NCI-H2196 treated with DMSO at 0.1 percent for 48 hours (cell line): Measurements from ENCODE around the gene EIF3J.
"Not testable (repeated sequence)": the region's sequence is repeated elsewhere in the genome, so short reads cannot be mapped to it uniquely, and the experiment has no call there.

ENCODE experiments used
- DNase-seq: peaks from one replicate; lab custom pipeline; 2025; ENCODE audit not compliant: unreplicated experiment; lab: John Stamatoyannopoulos, UW

Gene EIF3J, protein sequence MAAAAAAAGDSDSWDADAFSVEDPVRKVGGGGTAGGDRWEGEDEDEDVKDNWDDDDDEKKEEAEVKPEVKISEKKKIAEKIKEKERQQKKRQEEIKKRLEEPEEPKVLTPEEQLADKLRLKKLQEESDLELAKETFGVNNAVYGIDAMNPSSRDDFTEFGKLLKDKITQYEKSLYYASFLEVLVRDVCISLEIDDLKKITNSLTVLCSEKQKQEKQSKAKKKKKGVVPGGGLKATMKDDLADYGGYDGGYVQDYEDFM

DNA sequence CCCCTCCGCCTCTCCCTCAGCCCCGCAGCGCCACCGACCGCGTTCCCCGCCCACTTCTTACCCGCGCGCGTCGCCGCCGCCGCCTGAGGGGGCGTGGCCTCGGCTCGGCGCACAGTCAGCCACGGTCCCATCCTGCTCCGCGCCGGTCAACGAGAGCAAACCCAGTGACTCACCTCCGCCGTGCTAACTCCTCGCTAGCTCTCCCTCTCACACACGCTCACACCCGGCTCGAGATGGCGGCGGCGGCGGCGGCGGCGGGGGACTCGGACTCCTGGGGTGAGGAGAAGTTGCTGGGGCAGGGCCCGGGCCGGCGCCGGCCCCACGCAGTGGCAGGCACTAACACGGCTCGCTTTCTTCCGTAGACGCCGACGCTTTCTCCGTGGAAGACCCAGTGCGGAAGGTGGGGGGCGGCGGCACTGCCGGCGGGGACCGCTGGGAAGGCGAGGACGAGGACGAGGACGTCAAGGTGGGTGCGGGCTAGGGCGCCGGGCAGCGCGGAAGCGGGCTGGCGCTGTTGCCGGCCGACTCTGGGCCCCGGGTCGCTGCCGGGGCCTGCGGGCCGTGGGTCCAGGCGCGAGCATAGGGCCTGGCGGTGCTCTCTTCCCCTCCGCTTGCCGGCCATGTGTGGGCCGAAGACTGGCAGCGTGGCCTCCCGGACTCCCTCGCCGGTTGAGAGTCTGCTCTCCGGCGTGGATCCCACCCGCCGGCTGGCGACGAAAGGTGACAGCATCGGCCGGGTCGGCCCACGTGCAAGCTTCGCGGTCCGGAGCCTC lies at the start of gene EIF3J:
EIF3J (plus strand) TSS at position 186 of the 773 bp plus-strand sequence; CDS start at position 234, 48 bp downstream.
- peak; percentile 71 for DNase-seq

DNA sequence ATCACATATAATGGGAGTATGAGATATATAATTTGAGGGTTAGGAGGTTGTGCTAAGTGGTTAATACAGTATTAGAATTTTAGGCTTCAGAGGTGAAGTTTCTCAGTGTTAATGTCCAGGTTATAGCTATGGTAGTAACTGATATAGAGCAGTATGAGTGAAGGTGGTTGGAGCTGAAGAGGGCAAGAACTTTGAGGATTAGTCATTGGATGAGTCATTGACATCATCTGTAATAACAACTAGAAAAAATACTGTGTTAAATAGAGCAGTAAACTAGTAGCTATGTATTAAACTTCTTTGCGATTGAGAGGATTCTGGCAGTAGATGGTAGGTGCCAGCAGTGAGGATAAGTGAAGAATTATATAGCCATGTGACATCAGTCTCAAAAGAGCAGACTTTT lies 47.5 kb upstream of the EIF3J start:
- DNase-seq, result no peak

DNA sequence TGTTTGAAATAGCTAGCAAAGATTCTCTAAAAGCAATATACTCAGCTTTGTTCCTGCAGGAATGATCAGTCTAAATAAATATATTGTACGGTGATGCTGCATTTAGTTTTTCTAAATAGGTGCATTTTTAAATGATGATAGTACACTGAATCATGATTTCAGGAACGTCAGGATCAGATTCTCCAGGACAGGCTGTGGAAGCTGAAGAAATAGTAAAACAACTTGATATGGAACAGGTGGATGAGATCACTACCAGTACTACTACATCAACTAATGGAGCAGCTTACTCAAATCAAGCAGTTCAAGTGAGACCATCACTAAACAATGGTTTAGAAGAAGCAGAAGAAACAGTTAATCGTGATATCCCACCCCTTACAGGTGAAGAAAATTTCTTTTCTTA lies 46.3 kb upstream of the EIF3J start:
- no peak for DNase-seq

DNA sequence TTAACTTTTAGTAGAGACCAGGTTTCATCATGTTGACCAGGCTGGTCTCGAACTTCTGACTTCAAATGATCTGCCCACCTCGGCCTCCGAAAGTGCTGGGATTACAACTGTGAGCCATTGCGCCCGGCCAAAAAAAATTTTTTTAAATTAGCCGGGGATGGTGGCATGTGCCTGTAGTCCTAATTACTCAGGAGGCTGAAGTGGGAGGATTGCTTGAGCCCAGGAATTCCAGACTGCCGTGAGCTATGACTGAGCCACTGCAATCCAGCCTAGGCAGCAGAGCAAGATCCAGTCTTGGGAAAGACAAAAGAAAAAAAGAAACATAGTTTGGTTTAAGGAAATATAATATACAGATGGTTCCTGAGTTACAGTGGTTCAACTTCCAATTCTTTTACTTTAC lies 44.9 kb upstream of the EIF3J start:
- no peak for DNase-seq

DNA sequence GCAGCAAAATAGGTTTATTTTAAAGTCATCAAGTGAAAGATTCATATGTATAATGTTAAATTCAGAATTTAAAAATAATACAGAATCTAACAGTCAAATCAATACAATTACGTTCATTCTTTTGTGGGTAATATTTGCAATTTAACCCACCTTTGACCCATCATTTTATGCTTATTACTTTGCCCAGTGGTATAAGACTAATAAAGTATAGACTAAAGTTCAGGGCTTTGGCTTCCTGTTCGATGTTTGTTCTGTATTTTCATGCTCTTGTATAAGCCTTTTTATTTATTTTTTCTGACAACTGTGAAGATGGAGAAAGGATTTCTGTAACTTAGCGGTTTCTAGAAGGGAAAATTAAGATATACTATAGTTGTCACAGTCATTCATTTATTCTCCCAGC lies 44.3 kb upstream of the EIF3J start:
- no peak for DNase-seq

DNA sequence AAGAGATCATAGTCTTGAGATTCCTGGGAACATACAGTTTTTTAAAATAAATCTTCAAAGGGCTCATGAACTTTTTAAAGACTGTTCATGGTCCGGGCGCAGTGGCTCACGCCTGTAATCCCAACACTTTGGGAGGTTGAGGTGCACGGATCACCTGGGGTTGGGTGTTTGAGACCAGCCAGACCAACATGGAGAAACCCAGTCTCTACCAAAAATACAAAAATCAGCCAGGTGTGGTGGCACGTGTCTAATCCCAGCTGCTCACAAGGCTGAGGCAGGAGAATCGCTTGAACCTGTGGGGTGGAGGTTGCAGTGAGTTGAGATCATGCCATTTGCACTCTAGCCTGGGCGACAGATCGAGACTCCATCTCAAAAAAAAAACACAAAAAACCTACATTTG lies 41.4 kb upstream of the EIF3J start:
- DNase-seq, result no peak

DNA sequence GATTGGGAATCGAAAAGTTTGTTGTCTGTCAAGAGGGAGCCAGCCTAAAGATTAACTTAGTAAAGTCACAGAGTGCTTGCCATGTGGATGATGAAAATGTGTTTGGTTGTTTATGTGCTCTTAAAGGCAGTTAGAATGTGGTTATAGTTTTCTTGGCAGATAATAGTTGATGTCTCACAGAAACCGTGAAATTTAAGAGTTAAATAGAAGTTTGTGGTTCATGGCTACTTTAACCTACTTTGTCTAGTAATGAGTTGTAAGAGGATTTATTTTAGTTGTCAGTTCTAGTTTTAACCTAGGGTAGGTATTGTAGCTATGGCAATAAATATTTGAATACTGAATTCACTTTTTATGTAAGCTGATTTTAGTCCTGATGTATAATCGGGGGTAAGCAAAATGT lies 36.4 kb upstream of the EIF3J start:
- no peak for DNase-seq

DNA sequence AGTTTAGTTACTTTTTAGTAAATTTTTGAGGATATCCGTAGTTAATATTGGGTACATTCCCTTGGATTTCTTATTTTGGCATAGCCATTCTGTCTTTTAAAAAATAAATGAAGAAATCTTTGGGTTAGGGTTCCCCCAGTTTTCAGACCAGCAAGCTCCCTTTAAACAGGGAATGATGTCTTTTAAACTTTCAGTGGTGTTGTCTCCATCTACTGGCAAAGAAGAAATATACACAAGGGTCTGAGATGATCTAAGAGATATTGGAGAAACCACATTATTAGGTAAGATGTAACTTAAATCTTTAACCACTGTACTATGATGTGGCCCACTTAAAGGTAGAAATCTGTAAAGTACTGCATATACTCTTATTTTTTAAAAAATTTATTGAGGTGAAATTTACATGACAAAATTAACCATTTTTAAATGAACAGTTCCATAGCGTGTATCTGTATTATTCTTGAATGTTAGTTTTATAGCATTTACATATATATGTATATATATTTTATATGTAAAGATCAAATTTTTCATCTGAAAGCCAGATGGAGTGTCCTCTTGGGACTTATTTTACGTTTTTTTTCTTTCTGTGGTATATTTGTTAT lies 35.1 kb upstream of the EIF3J start:
- DNase-seq, result no peak

DNA sequence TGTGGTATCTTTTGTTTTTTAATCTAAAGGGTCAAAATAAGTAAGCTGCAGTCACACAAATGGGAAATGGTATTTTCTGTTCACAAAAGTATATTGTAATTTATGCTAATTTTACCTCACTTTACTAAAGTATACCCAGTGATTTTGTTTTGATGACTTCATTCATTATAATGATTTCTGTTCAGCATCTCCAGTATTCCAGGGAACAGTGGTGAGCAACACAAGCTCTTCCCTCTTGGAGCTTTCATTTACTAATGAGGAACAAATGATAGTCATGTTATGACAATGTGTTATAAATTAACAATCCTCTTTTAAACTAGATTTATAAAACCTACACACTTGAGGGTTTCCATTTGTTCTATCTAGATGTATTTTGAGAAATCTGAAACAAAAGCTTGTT lies 20.5 kb upstream of the EIF3J start:
- no peak for DNase-seq

DNA sequence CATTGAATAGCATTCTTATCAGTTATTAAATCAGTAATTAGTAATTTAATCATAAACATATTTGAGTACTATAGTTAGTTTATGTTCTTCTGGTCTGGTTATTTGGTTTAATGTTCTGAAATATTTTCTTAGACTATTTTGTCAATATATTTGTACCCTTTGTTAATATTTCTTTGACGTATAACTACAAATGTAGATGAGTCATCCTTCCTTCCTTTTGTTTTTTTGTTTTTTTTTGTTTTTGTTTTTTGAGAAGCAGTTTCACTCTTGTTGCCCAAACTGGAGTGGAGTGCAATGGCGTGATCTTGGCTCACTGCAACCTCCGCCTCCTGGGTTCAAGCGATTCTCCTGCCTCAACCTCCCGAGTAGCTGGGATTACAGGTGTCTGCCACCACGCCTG lies 17.4 kb upstream of the EIF3J start:
- DNase-seq, result no peak

DNA sequence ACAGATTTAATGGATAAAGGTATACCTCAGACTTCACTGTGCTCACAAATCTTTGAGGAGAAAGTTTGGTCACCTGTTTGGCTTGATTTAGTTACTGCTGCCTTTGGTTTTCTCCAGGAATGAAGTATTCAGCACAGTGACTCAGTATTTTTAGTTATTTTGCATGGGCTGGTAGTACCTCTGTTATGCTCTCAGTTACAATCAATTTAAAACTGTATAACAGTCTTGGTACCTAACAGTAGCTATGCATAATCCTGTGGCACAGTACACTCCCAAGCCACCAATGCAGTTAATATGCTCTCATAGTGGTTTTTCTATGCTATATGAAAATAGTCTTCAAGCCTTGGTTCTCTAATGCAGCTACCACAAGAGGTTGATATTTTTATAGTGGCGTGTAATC lies 11.9 kb upstream of the EIF3J start:
- DNase-seq, result no peak

DNA sequence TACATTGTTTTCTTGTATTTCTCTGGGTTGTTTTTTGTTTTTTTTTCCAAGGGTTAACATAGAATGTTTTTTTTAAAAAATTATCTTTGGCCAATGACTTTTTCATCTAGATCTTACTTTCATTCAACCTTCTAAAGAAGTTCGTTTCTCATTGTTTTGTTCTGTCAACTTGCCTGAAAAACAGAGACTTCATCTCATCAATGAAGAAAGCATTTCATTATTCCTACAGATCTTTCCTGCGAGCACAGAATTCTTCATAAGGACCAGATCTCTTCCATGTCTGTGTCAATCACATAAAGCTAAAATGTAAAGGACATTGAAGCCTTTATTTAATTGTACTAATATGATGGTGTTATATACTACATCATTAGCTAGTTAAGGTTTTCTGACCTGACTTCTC lies 9.7 kb upstream of the EIF3J start:
- DNase-seq, result no peak

DNA sequence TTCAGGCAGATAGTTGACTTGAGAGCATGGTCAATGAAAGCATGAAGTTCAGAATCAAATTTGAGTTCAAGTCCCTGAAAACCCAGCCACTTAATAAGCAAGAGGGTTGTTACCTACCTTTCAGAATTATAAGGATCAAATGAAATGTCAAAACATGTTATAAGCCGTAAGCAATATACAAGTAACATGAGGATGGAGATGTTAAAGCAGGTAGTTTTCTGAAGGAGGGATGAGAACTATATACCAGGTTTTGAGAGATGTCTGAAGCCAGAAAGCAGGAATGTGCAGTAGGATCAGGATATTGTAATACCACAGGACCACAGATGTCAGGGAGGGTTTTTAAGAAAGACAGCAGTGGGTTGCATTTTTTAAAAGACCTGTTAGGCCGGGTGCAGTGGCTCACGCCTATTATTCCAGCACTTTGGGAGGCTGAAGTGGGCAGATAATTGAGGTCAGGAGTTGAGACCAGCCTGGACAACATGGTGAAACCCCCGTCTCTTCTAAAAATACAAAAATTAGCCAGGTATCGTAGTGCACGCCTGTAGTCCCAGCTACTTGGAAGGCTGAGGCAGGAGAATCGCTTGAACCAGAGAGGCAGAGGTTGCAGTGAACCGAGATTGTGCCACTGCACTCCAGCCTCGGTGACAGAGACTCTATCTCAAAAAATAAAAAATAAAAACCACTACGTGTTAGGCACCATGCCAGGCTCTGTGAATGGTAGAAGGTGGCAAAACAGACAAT lies 6.9 kb upstream of the EIF3J start:
- DNase-seq, result no peak

DNA sequence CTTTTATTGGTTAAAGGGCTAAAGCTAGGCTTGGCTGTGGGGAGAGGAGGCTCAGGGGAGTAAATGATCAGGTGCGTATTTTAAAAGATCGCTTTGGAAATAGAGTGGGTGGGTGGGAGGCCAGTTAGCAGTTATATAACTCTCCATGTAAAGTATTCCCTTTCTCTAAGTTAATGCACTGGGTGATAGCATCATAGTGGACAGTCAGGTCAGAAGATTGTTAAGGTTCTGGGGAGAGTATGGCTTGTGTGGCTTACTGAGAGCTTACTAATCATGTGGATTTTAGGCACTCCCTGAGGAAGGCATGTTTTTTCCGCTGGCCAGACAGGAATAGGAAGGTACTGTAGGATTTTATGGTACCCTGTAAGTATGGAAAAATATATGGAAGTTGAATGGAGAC lies 6.3 kb upstream of the EIF3J start:
- no peak for DNase-seq

DNA sequence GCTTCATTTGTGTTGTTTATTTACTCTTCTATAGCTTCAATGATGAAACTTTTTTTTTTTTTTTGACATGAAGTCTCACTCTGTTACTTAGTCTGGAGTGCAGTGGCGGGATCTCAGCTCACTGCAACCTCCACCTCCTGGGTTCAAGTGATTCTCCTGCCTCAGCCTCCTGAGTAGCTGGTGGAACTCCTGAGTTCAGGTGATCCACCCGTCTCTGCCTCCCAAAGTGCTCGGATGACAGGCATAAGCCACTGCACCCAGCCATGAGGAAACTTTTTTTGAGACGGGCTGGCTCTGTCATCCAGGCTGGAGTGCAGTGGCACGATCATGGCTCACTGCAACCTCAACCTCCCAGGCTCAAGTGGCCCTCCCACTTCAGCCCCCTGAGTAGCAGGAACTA lies 4.7 kb upstream of the EIF3J start:
- not testable (repeated sequence) for DNase-seq

DNA sequence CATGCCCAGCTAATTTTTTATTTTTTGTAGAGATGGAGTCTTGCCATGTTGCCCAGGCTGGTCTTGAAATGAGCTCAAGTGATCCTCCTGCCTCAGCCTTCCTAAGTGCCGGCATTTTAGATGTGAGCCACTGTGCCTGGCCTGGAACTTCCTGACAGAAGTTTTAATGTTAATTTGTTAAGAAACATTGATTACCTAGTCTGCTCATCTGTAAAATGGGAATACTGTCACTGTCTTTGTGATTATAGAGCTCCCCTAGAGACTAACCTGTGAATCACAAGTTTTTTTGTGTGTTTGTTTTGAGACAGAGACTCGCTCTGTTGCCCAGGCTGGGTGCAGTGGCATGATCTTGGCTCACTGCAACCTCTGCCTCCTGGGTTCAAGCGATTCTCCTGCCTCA lies 4.3 kb upstream of the EIF3J start:
- DNase-seq, result no peak

DNA sequence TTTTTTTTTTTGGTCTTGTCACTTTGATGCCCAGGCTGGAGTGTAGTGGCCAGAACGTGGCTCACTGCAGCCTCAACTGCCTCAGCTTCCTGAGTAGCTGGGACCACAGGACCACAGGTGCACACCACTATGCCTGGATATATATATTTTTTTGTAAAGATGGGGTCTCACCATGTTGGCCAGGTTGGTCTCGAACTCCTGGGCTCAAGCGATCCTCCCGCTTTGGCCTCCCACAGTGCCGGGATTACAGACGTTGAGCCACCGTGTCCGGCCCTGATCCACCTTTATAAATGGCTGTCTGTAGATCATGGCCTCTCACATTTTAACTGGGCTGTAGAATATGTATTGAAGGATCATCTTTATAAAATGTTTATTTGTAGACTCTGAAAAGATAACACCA lies 1.9 kb upstream of the EIF3J start:
- DNase-seq, result no peak

DNA sequence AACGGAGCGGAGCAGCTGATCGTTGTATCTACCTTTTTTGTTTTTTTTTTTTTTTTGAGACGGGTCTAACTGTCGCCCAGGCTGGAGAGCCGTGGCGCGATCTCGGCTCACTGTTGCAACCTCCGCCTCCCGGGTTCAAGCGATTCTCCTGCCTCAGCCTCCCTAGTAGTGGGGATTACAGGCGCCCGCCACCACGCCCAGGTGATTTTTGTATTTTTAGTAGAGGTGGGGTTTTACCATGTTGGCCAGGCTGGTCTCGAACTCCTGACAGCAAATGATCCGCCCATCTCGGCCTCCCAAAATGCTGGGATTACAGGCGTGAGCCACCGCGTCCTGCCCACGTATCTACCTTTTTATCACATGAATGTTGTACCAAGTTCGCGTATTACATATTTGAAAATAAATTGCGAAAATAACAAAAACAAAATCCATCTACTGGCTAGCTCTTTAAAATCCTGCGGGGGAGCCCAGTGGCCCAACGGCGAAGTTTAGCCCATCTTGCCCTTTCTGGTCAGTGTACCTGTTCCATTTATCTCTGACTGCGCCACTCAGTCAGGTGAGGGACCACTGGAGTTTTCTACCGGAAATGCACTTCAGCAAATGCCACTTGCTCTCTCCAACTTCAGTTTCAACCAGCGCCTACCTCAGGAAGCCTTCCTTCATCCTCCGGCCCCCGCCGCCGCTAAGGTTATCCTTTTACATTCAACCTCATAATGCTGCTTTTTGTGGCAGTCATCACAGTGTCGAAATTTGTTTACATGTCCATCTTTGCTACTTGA lies 1.2 kb upstream of the EIF3J start:
- DNase-seq, result no peak

DNA sequence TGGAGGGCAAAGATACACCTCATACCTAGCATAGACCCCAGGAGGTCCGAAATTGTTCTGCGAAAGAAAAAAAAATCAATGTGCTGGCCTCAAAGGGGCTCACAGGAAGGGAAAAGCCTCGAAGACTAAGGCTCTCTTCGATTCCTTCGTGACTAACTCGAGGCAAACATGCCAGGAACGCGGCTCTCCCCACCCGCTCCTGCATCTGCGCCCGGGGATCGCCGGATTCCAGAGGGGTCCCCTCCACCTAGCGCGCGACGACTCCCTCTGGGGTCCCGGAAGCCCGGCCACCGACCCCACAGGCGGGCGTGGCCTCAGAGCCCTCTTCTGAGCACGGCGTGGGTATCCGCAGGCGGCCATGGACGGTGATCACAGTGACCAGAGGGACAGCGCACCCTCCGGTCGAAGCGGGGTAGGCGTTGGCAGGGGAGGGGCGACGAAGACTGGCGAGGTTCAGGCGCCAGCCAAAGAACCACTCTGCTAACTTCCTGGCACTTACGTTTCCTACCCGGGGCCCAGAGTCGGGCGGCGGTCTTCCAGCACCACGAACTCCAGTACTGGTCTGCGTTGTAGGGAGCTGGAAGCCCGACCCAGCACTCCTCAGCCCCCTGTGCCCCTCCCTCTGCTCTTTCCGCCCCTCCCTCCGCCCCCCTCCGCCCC lies 515 bp upstream of the EIF3J start:
- DNase-seq, result peak; percentile 67

DNA sequence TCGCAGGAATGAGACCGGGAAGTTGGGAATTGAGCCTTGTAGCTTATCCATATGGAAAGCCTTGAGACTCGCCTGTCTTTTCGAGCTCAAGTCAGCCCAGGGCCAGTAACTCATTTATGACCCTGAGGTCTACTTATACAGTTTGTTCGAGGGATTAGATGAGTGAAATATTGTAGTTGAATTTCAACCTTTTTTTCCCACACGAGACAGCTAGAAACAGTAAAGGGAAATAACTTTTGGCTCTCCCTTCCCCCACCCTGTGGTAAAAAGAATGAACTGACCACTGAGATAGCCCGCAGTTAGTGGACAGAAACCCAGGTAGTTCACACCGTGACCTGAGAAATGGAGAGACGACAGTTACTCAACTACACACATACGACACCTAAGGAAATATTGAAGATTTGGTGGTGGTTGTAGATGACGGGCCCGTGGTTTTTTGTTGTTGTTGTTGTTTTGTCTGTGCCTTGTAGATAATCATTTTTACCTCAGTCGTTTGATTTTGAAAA lies 841 bp downstream of the EIF3J start:
- no peak for DNase-seq
